ENCODE measurements around the gene CACNA2D1.

DNA sequence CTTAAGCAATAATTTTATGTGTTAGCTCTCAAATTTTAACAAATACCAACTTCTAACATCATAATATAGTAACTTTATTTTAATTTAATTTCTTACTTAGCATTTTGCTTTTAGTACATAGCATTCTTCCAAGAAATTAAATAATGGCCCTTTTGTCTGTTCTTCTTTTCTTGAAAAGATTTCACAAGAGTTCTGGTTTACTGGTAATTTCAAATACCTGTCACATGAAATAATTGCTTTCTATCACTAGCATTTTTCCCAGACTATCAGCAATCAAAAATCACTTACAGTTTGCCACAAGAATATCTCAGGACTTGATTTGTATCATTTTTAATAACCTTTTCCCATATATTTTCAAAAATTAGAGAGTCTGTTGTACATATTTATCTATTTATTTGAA lies 193.0 kb downstream of the CACNA2D1 start:
- TF ChIP-seq CTCF (IDR thresholded peaks at IDR 0.05; ENCODE audit: low read depth, low read length) (no peak), POLR2A (IDR thresholded peaks at IDR 0.05; ENCODE audit: extremely low read depth, insufficient read length) (no peak)
